ENCODE data around the gene BACH2. TPM values are rescaled to one million over a fixed set of nuclear protein-coding genes. Genes with fewer than 3 reads are reported as not detected.

The BACH2 gene
- total and polyA plus RNA-seq, 12 donors = 0.16 to 4.7 (median 2.4) TPM

DNA sequence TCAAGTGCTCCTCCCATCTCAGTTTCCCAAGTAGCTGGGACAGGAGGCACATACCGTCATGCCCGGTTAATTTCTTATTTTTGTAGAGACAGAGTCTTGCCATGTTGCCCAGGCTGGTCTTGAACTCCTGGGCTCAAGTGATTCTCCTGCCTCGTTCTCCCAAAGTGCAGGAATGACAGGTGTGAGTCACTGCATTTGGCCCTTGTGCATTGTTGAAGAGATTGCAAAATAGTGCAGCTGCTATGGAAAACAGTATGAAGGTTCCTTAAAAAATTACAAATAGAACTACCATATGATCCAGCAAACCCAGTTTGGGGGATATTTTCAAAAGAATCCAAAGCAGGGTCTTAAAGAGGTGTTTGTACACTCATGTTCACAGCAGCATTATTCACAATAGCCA, 333.3 kb downstream of the BACH2 start:
- intact Hi-C loops (cut with DNase I) = no loop called here
- Histone ChIP-seq H3K4me3 (no peak overlapping the region), H3K4me1 (no peaks in the 10 kb centered on the region), H3K27ac (no peak overlapping the region), H3K27me3 (no peaks in the 10 kb centered on the region), H3K9me3 (no peaks in the 10 kb centered on the region), H3K36me3 (no peaks in the 10 kb centered on the region)
- no peak for ATAC-seq
- 96% methylated on average over 3 of the region's 3 CpGs for WGBS, 2 donors
- TF ChIP-seq, protein P1, sequence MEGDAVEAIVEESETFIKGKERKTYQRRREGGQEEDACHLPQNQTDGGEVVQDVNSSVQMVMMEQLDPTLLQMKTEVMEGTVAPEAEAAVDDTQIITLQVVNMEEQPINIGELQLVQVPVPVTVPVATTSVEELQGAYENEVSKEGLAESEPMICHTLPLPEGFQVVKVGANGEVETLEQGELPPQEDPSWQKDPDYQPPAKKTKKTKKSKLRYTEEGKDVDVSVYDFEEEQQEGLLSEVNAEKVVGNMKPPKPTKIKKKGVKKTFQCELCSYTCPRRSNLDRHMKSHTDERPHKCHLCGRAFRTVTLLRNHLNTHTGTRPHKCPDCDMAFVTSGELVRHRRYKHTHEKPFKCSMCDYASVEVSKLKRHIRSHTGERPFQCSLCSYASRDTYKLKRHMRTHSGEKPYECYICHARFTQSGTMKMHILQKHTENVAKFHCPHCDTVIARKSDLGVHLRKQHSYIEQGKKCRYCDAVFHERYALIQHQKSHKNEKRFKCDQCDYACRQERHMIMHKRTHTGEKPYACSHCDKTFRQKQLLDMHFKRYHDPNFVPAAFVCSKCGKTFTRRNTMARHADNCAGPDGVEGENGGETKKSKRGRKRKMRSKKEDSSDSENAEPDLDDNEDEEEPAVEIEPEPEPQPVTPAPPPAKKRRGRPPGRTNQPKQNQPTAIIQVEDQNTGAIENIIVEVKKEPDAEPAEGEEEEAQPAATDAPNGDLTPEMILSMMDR (IDR thresholded peaks at IDR 0.05) = no peak
- DNase-seq = no peak

DNA sequence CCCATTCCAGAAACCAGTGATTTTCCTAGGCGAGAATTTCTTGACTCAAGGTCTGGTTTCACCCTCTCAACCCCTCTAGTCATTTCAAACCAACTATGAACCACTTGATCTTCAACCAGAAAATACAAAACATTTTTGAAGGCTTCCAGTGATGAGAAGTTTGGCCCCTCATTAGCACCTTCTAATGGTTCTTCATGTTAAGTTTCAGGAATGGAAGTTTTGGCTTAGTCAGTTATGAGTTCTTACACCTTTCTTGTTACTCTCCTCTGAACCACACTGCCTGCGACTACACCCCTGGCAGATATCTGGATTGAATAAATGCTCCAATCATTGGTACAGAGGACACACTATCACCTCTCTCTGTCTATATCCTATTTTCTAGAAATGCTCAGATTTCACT, 335.2 kb downstream of the BACH2 start:
- Histone ChIP-seq H3K27me3 (no peaks in the 10 kb centered on the region), H3K36me3 (no peaks in the 10 kb centered on the region), H3K4me3 (no peak overlapping the region), H3K4me1 (no peaks in the 10 kb centered on the region), H3K9me3 (no peaks in the 10 kb centered on the region), H3K27ac (no peak overlapping the region)
- DNase-seq = no peak
- 95 to 100% methylated on average over 2 of the region's 2 CpGs for WGBS, 2 donors
- TF ChIP-seq, protein P1 (IDR thresholded peaks at IDR 0.05) = no peak
- intact Hi-C loops (cut with DNase I) = no loop called here
- no peak for ATAC-seq

DNA sequence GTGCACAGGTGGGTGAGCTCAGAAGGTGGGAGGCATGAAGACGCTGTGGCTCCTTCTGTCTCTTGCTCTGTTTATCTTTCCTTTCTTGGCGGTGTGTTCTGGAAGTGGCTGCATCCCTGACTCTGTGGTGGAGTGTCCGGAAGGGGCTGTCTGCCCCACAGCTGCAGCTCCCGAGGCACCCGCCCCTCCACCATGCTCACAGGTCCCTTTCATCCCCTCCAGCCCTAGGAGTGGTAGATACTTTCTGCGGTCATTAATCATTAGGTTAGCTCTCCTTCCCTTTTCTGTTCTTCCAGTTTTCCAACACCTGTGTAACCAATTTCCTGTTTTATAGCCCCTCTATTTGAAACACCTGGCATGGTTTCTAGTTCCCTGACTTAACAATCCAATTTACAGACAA, 336.8 kb downstream of the BACH2 start:
- H3K27ac ChIP-seq = no peak overlapping the region
- ATAC-seq = no peak
- 87 to 92% methylated on average over 6 of the region's 6 CpGs for WGBS, 2 donors
- no peak overlapping the region for H3K4me3 ChIP-seq
- no peaks in the 10 kb centered on the region for H3K4me1 ChIP-seq
- no peak for DNase-seq
- intact Hi-C loops (cut with DNase I) = no loop called here
- no peaks in the 10 kb centered on the region for H3K27me3 ChIP-seq
- no peaks in the 10 kb centered on the region for H3K9me3 ChIP-seq
- TF ChIP-seq, protein P1 (IDR thresholded peaks at IDR 0.05) = no peak
- H3K36me3 ChIP-seq = no peaks in the 10 kb centered on the region

DNA sequence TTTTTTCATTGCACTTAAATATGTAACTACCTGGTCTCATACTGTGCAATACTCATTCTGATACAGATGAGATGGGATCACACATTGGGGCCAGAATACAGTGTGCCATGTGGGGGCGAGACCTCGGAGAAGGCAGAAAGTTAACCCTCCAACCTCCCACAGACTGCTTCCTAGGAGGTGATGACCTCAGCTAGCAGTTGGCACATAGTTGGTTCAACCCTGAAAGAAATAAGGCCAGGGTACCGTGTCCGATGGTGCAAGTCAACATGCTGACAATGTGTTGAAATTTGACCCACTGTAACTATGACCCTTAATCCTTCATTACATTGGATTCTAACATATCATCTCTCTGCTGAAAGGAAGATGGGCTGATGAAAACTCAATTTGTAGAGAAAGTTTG, 340.5 kb downstream of the BACH2 start:
- H3K27me3 ChIP-seq = no peaks in the 10 kb centered on the region

More for the DNA sequence above, 340.5 kb downstream of the BACH2 start:
- peaks cover 0 to 23% (median 0%) of the 10 kb centered on the region in 9 donors for H3K4me1 ChIP-seq
- no peak overlapping the region for H3K4me3 ChIP-seq
- WGBS, 2 donors = 88 to 89% methylated on average over 4 of the region's 4 CpGs
- TF ChIP-seq, protein P1 (IDR thresholded peaks at IDR 0.05) = no peak
- intact Hi-C loops (cut with DNase I) = no loop called here
- no peak overlapping the region for H3K27ac ChIP-seq
- H3K9me3 ChIP-seq = no peaks in the 10 kb centered on the region
- DNase-seq (no peak), ATAC-seq (no peak)
- H3K36me3 ChIP-seq = peaks cover 0 to 3% (median 0%) of the 10 kb centered on the region in 9 donors

Data from heart right ventricle (tissue), 16 donors.